ENCODE results near the gene ELMOD1.

- no peak for TF ChIP-seq CTCF (conservative IDR thresholded peaks at IDR 0.05 in 1 of 2, IDR thresholded peaks at IDR 0.05 in 1 of 2; ENCODE audit: extremely low read depth in 1 of 2, insufficient read depth in 1 of 2, low read depth in 1 of 2, low read length in 2 of 2)
- no peak for TF ChIP-seq EZH2 (IDR thresholded peaks at IDR 0.05; ENCODE audit: borderline replicate concordance, low read length)
Measured at GRCh38 chr11:107682171-107682570, 91.2 kb downstream of the ELMOD1 start.
